KMS-11 (cell line): ENCODE data around the gene GSTK1.

Experiments
- H2AFZ ChIP-seq: fragments of 200-600 bp; sonication (generic); 2 replicates; pipeline ENCODE4 v1.6.1; 2016; ENCODE audit warnings: antibody characterized with exemption, mixed run types, low read depth
- H3K27ac ChIP-seq: fragments of 200-600 bp; sonication (generic); 2 replicates; pipeline ENCODE4 v1.6.1; 2016; ENCODE audit warnings: mild to moderate bottlenecking, mixed run types
- H3K27me3 ChIP-seq: fragments of 200-600 bp; sonication (generic); 2 replicates; pipeline ENCODE4 v1.6.1; 2017; ENCODE audit warnings: mild to moderate bottlenecking, low read depth, mixed run types, moderate library complexity; ENCODE audit not compliant: insufficient read depth
- H3K36me3 ChIP-seq: fragments of 200-600 bp; sonication (generic); 2 replicates; pipeline ENCODE4 v1.6.1; 2017; ENCODE audit warnings: mild to moderate bottlenecking, mixed run types; ENCODE audit not compliant: insufficient read depth
- H3K4me1 ChIP-seq: fragments of 200-600 bp; sonication (generic); 2 replicates; pipeline ENCODE4 v1.6.1; 2016; ENCODE audit warnings: mild to moderate bottlenecking, low read depth, mixed run types; ENCODE audit not compliant: poor library complexity, severe bottlenecking
- H3K4me2 ChIP-seq: fragments of 200-600 bp; sonication (generic); 2 replicates; pipeline ENCODE4 v1.7.0; 2016; ENCODE audit warnings: mild to moderate bottlenecking, mixed run types
- H3K4me3 ChIP-seq: fragments of 200-600 bp; sonication (generic); IDR thresholded peaks from 2 replicates; pipeline ENCODE4 v1.6.1; 2017; ENCODE audit warnings: low read depth, low read length, mixed read lengths; ENCODE audit not compliant: insufficient read depth
- H3K79me2 ChIP-seq: fragments of 200-600 bp; sonication (generic); 2 replicates; pipeline ENCODE4 v1.6.1; 2016; ENCODE audit warnings: low read depth, mixed run types; ENCODE audit not compliant: insufficient read depth
- H3K9ac ChIP-seq: fragments of 200-600 bp; sonication (generic); 2 replicates; pipeline ENCODE4 v1.6.1; 2016; ENCODE audit warnings: mild to moderate bottlenecking, mixed run types
- H4K20me1 ChIP-seq: fragments of 200-600 bp; sonication (generic); 2 replicates; pipeline ENCODE4 v1.6.1; 2016; ENCODE audit warnings: mild to moderate bottlenecking, mixed run types; ENCODE audit not compliant: insufficient read depth
- CTCF ChIP-seq: fragments of 200-600 bp; sonication (generic); conservative IDR thresholded peaks from 2 replicates; pipeline ENCODE4 v1.6.1; 2017; ENCODE audit warnings: low read depth, mild to moderate bottlenecking, antibody characterized with exemption, low read length, moderate library complexity, mixed read lengths

Gene GSTK1

GRCh38 chr7:143314127-143314526 is 50.9 kb downstream of the GSTK1 start:
- H3K36me3 ChIP-seq, result no peaks in the 10 kb centered on the region
- H3K27me3 ChIP-seq, result no peaks in the 10 kb centered on the region
- H3K4me3 ChIP-seq, result no peak overlapping the region
- TF ChIP-seq CTCF, result no peak
- H3K4me1 ChIP-seq, result no peaks in the 10 kb centered on the region
- no peaks in the 10 kb centered on the region for H3K79me2 ChIP-seq
- H3K4me2 ChIP-seq, result no peak overlapping the region
- no peak overlapping the region for H3K9ac ChIP-seq
- H4K20me1 ChIP-seq, result no peaks in the 10 kb centered on the region
- H3K27ac ChIP-seq, result no peak overlapping the region
- H2AFZ ChIP-seq, result no peak overlapping the region

- Histone ChIP-seq H3K27ac (no peak within 1 kb of the TSS), H3K36me3 (no peaks in the 10 kb centered on the region), H4K20me1 (no peaks in the 10 kb centered on the region), H3K9ac (no peak within 1 kb of the TSS), H2AFZ (no peak within 1 kb of the TSS), H3K4me2 (no peak within 1 kb of the TSS), H3K4me3 (no peak within 1 kb of the TSS), H3K79me2 (no peaks in the 10 kb centered on the region), H3K27me3 (no peaks in the 10 kb centered on the region), H3K4me1 (no peaks in the 10 kb centered on the region)
- TF ChIP-seq CTCF, result no peak
Observed at GRCh38 chr7:143315776-143316175, 52.5 kb downstream of the GSTK1 start, which contains the start of gene CLCN1. TSS of gene CLCN1 (plus strand) at chr7:143316111. CDS start at chr7:143316213, 102 bp downstream.

GRCh38 chr7:143316492-143316891 is 53.3 kb downstream of the GSTK1 start:
- Histone ChIP-seq H3K4me2 (no peak overlapping the region), H3K79me2 (no peaks in the 10 kb centered on the region), H2AFZ (no peak overlapping the region), H3K36me3 (no peaks in the 10 kb centered on the region), H4K20me1 (no peaks in the 10 kb centered on the region), H3K27ac (no peak overlapping the region), H3K27me3 (no peaks in the 10 kb centered on the region), H3K9ac (no peak overlapping the region), H3K4me3 (no peak overlapping the region), H3K4me1 (no peaks in the 10 kb centered on the region)
- TF ChIP-seq CTCF, result no peak

GRCh38 chr7:143318661-143319060 is 55.4 kb downstream of the GSTK1 start:
- Histone ChIP-seq H3K4me3 (no peak overlapping the region), H3K27me3 (no peaks in the 10 kb centered on the region), H4K20me1 (no peaks in the 10 kb centered on the region), H2AFZ (no peak overlapping the region), H3K27ac (no peak overlapping the region), H3K9ac (no peak overlapping the region), H3K36me3 (no peaks in the 10 kb centered on the region), H3K79me2 (no peaks in the 10 kb centered on the region), H3K4me1 (no peaks in the 10 kb centered on the region), H3K4me2 (no peak overlapping the region)
- TF ChIP-seq CTCF, result no peak
